HG03378 (cell line): ENCODE data around the gene SETD4.

Source experiments
- ATAC-seq: cut with Tn5 transposase; IDR thresholded peaks from one replicate; pipeline ENCODE4 v1.9.1; 2021; ENCODE audit warnings: mild to moderate bottlenecking, moderate library complexity; ENCODE audit not compliant: unreplicated experiment

SETD4 gene

GRCh38 chr21:36015045-36015444, 45.3 kb downstream of the SETD4 start:
- no peak for ATAC-seq

- no peak for ATAC-seq
These were observed 49.5 kb downstream of the SETD4 start for GRCh38 chr21:36010801-36011200.

GRCh38 chr21:36008505-36008904, 51.8 kb downstream of the SETD4 start:
- ATAC-seq = no peak

- ATAC-seq = no peak
These were observed 54.4 kb downstream of the SETD4 start for GRCh38 chr21:36005879-36006400.

- ATAC-seq = no peak
These were observed 55.3 kb downstream of the SETD4 start for GRCh38 chr21:36005018-36005417.

- no peak for ATAC-seq
These were observed 55.9 kb downstream of the SETD4 start for GRCh38 chr21:36004441-36004840.

GRCh38 chr21:36003776-36004175, 56.5 kb downstream of the SETD4 start:
- no peak for ATAC-seq

- ATAC-seq = no peak
These were observed 64.1 kb downstream of the SETD4 start for GRCh38 chr21:35996217-35996616.

GRCh38 chr21:35995522-35996088, 64.7 kb downstream of the SETD4 start:
- ATAC-seq = no peak

GRCh38 chr21:35994613-35995012, 65.7 kb downstream of the SETD4 start:
- no peak for ATAC-seq

GRCh38 chr21:35993875-35994490, 66.3 kb downstream of the SETD4 start:
- no peak for ATAC-seq

- no peak for ATAC-seq
These were observed 69.2 kb downstream of the SETD4 start for GRCh38 chr21:35991131-35991530.

- no peak for ATAC-seq
These were observed 69.7 kb downstream of the SETD4 start for GRCh38 chr21:35990609-35991008.

GRCh38 chr21:35989138-35989735, 71.1 kb downstream of the SETD4 start:
- ATAC-seq = no peak

- no peak for ATAC-seq
These were observed 71.7 kb downstream of the SETD4 start for GRCh38 chr21:35988416-35989137.

GRCh38 chr21:35987475-35987874, 72.9 kb downstream of the SETD4 start:
- no peak for ATAC-seq

- ATAC-seq = no peak
These were observed 75.5 kb downstream of the SETD4 start for GRCh38 chr21:35984654-35985361.
